GM21529 (cell line): ENCODE results near the gene MND1.
A peak's percentile ranks its signal among the peaks of the same experiment; 100 is the strongest.
"Not testable (repeated sequence)": the region's sequence is repeated elsewhere in the genome, so short reads cannot be mapped to it uniquely, and the experiment has no call there.

Source experiments
- ATAC-seq: cut with Tn5 transposase; IDR thresholded peaks from one replicate; pipeline ENCODE4 v1.9.1; 2021; ENCODE audit not compliant: unreplicated experiment

MND1 gene

GRCh38 chr4:153438916-153439756 is 94.6 kb downstream of the MND1 start:
- peak; percentile 82 for ATAC-seq

- ATAC-seq, result peak; percentile 10
Measured at GRCh38 chr4:153439831-153440230, 95.3 kb downstream of the MND1 start.

DNA sequence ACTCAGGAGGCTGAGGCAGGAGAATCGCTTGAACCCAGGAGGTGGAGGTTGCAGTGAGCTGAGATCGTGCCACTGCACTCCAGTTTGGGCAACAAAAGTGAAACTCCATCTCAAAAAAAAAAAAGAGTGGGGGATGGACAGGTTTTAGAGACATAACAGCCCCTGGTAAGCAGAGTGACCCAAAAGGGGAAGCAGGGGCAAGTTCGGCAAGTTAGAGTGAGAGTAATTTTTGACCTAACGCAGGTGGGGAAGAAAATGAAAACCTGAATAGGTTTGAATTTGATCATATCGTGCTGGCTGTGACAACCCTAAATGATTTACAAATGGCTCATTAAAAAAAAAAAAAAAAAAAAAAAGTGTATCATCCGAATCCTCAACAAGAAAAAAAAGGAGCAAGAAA is 96.0 kb downstream of the MND1 start:
- ATAC-seq, result no peak

- no peak for ATAC-seq
Measured at GRCh38 chr4:153447175-153447905, 102.9 kb downstream of the MND1 start.

DNA sequence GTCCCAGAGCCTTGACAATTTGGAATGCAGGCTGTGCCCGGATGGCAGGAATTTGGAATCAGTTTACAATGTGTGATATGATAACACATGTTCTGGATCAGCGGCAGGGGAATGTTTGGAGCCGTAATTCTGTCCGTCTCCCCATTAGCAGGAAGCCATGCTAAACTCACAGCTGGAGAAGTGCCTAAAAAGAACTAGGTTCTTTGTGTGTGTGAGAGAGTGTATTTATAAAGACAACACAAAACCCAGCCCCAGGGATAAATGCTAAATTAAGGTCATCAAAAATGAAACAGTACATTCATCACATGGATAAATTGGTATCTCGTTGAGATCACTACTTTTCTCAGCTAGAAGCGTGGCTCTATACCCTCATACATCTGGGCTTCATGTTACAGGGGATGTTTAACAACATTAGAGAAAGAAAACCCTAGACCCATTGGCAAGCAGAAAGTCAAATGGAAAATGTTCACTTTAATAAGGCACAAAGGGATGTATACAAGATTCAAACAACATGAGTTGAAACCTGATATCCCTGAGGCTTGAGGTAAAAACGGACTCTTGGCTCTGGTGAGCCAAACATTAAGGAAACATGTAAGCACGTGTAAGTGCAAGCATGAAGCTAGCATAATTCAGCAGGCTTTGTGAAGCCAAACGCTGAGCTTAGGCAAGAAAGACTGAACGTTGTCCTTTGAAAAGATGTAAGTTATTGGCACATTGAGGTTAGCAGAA is 103.7 kb downstream of the MND1 start:
- no peak for ATAC-seq

DNA sequence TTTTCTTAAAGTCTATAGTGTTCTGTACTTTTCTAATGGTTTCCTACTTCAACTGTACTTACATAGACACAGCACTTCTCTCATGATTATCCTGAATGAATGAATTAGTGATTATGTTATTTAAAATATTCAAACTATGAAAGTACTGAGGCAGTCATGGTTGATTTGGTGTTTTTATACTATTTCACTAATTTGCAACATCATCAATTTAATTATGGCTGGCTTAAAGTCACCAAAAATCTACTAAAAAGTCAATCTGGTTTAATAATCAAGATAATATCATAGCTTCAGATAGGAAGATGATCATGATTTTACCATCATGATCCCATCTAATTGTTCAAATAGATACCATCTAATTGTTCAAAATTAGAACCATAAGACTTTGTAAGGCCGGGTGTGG is 104.8 kb downstream of the MND1 start:
- ATAC-seq, result no peak

DNA sequence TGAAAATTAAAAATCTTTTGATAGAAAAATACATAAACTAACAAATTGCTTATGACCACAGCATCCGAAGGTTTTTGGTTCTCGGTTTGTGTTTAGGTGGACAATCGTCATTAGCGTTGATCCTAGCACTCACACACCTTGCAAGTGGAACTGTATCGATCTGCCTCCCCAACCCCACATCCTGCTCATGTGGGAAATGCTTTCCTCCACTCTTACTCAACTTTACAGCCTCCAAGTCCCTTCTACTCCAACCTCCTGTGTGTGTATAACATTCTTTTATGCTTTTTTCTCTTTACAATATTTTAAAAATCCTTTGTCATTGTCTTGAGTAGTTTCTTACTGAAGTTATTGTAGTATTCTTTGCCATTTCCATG is 106.0 kb downstream of the MND1 start:
- ATAC-seq, result no peak

DNA sequence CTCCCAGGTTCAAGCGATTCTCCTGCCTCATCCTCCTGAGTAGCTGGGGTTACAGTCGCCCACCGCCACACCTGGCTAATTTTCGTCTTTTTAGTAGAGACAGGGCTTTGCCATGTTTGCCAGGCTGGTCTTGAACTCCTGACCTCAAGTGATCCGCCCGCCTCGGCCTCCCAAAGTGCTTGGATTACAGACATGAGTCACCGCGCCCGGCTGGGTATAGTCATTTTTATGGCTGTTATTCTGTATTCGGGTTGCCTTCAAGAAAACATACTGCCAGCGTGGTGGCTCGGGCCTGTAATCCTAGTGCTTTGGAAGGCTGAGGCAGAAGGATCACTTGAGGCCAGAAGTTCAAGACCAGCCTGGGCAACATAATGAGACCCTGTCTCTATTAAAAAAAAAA is 106.7 kb downstream of the MND1 start:
- ATAC-seq, result not testable (repeated sequence)

GRCh38 chr4:153451911-153452657 is 107.6 kb downstream of the MND1 start:
- ATAC-seq, result no peak

DNA sequence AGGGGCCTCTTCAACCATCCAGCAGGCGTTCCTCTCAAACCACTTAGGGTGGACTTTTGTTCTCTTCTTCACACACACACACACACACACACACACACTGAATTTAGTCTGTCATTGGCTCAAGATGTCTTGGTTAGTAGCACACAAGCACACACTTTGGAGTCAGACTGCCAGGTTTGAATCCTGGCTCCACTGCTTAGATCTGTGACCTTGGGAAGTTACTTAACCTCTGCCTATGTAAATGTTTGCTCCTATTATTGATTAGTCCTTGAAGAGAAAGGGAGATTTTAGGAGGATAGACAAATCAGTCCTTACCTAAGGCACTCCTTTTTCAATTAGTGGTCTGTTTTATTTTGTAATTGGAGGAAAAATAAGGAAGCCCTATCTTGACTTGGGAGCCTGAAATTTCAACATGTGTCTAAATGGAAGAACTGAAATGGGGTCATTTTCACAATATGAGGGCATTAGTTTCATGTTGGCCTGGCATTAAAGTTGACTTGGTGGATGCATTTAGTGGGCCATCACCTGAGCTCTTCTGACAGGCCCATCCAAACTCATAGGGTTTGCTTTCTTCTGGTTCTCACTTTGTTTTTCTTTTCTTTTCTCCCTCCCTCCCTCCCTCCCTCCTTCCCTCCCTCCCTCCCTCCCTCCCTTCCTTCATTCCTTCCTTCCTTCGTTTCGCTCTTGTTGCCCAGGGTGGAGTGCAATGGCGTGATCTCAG is 108.3 kb downstream of the MND1 start:
- ATAC-seq, result no peak

GRCh38 chr4:153453402-153453801 is 108.9 kb downstream of the MND1 start:
- ATAC-seq, result no peak

GRCh38 chr4:153458969-153459368 is 114.5 kb downstream of the MND1 start:
- ATAC-seq, result no peak

- ATAC-seq, result not testable (repeated sequence)
Measured at GRCh38 chr4:153461549-153461948, 117.1 kb downstream of the MND1 start.

DNA sequence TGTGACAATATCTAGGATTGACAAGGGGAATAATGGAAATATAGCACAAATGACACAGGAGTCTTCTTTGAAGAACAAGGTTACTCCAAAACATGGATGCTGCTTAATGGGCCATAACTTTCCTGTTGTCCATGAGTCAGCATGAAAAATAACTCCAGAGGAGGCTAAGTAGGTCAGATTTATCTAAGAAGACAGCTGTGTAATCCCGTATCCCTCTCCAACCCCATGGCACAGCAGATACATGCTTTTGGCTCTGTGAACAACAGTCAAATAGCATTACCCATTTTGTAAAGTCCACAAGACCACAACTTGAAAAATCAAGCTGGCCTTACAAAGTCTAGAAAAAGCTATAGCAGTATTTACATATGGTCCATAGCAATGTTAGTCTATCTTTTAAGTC is 119.6 kb downstream of the MND1 start:
- ATAC-seq, result no peak
